ENCODE results near the gene SLC5A2.
"Not testable (repeated sequence)": the region's sequence is repeated elsewhere in the genome, so short reads cannot be mapped to it uniquely, and the experiment has no call there.

The SLC5A2 gene

GRCh38 chr16:31537362-31538242, 54.7 kb downstream of the SLC5A2 start:
- ChIA-PET CTCF (no interaction called here), POLR2A (ENCODE audit: low non-redundant PET) (no interaction called here)
- DNase-seq (ENCODE audit: low spot score): no peak
- no peak overlapping the region for H3K27ac ChIP-seq
- TF ChIP-seq CTCF (conservative IDR thresholded peaks at IDR 0.05; ENCODE audit: low read depth): no peak

DNA sequence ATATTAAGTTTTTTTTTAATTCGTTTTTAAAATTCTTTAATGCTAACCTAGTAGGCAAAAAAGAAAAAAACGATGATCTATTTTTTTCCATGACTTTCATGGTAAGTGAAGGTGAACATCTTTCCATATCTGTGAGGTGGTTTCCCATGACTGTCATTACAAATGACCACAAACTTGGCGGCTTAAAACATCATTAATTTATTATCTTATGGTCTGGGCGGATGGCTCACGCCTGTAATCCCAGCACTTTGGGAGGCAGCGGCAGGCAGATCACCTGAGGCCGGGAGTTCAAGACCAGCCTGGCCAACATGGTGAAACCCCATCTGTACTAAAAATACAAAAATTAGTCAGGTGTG, 55.3 kb downstream of the SLC5A2 start:
- DNase-seq (ENCODE audit: low spot score); POLR2A ChIA-PET (ENCODE audit: low non-redundant PET); H3K27ac ChIP-seq; CTCF ChIA-PET: not testable (repeated sequence)

GRCh38 chr16:31539762-31540161, 56.8 kb downstream of the SLC5A2 start:
- DNase-seq (ENCODE audit: low spot score); POLR2A ChIA-PET (ENCODE audit: low non-redundant PET); CTCF ChIA-PET; H3K27ac ChIP-seq: not testable (repeated sequence)
